ENCODE data around the gene LRP1B.
"Not testable (repeated sequence)": the region's sequence is repeated elsewhere in the genome, so short reads cannot be mapped to it uniquely, and the experiment has no call there.

The LRP1B gene

DNA sequence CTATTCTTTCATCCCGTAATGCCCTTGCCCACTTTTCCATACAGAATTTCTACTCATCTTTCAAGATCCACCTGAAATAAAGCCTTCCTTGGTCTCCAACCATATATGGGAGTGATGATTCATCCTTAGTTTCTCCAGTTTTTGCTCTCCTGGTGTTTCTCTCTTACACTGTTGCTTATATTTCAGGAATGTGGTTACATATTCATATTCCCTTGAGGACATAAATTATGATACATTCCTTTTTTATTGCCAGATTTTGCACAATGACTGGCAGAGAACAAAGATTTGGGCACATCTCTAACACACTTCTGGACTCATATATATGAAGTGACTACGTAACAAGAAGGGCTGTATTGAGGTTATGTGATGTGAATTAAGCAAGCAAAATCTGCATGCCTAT lies 1777.3 kb downstream of the LRP1B start:
- DNase-seq (ENCODE audit: insufficient read length) (no peak), FAIRE-seq (no peak)
- TF ChIP-seq POLR2A (IDR thresholded peaks at IDR 0.05; ENCODE audit: low read depth, low read length) (no peak), TAF1 (IDR thresholded peaks at IDR 0.05; ENCODE audit: borderline replicate concordance, low read depth, low read length) (no peak), POLR2AphosphoS5 (IDR thresholded peaks at IDR 0.05; ENCODE audit: low read depth, low read length) (no peak)

DNA sequence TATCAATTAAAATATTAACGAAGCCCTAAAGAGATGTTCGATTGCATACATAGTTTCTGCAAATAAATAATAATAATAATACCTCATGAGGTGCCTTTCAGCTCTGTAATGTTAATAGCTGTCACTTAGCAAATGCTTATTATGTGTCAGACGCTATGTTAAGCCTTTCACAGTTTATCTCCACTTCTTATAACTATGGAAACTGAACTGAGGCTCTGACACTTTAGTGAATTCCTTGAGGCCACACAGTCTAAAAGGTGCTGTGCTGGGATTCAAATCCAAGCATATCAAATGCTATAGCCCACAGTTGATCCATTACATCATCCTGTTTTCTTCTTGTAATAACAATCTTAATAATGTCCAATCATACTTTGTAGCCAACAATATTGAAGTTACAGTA lies 1779.1 kb downstream of the LRP1B start:
- TF ChIP-seq TAF1 (IDR thresholded peaks at IDR 0.05; ENCODE audit: borderline replicate concordance, low read depth, low read length) = no peak
- TF ChIP-seq POLR2A (IDR thresholded peaks at IDR 0.05; ENCODE audit: low read depth, low read length) = no peak
- DNase-seq (ENCODE audit: insufficient read length) (no peak), FAIRE-seq (no peak)

DNA sequence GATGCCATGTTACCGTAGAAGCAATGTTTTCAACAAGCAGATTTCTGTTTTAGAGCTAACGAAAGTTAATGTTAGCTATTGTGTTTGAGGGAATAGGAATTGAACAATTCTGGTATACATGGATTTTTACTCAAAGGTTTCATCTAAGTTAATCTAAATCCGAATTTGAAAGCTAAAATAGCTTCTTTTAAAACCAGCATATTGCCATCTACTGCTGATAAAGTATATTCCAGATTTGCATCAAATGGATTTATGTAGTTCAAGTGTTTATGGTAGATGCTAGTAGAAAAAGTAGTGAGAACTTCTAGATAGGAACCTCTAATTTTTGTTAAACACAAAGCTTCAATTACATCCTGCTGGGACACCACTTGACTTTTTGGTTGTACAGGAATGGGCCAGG lies 1781.1 kb downstream of the LRP1B start:
- no peak for FAIRE-seq
- no peak for DNase-seq (ENCODE audit: insufficient read length)
- TF ChIP-seq POLR2AphosphoS5 (IDR thresholded peaks at IDR 0.05; ENCODE audit: low read depth, low read length) (no peak), POLR2A (IDR thresholded peaks at IDR 0.05; ENCODE audit: low read depth, low read length) (no peak), TAF1 (IDR thresholded peaks at IDR 0.05; ENCODE audit: borderline replicate concordance, low read depth, low read length) (no peak)

DNA sequence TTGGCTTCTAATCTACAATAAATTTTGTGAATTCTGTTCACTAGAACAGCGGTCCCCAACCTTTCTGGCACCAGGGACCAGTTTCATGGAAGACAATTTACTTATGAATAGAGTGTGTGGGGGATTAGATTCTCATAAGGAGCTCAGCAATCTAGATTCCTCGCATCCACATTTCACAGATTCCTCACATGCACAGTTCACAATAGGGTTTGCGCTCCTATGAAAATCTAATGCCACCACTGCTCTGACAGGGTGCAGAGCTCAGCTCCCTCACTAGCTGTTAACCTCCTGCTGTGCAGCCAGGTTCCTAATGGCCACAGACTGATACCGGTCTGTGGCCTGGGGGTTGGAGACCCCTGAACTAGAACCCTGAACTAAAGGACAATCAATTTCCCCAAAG lies 1782.0 kb downstream of the LRP1B start:
- no peak for FAIRE-seq
- no peak for DNase-seq (ENCODE audit: insufficient read length)
- no peak for TF ChIP-seq TAF1 (IDR thresholded peaks at IDR 0.05; ENCODE audit: borderline replicate concordance, low read depth, low read length)
- TF ChIP-seq POLR2A (IDR thresholded peaks at IDR 0.05; ENCODE audit: low read depth, low read length) = no peak
- TF ChIP-seq POLR2AphosphoS5 (IDR thresholded peaks at IDR 0.05; ENCODE audit: low read depth, low read length) = no peak

DNA sequence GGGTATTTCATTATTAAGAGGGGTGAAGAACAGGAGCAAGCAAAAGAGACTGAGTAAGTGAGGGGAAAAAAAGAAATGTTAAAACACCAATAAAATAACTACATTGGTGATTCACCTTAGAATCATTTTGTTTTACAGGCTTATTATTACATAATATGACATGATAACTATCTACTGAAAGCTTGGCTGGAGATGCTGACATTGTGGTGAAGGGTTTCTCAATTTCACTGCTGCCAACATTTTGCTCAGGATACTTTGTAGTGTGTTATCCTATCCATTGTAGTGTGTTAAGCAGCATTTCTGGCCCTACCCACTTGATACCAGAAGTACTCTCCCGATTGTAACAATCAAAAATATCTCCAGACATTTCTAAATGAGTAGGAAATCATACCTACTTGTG lies 1786.0 kb downstream of the LRP1B start:
- DNase-seq (ENCODE audit: insufficient read length) = no peak
- FAIRE-seq = no peak
- no peak for TF ChIP-seq POLR2AphosphoS5 (IDR thresholded peaks at IDR 0.05; ENCODE audit: low read depth, low read length)
- no peak for TF ChIP-seq POLR2A (IDR thresholded peaks at IDR 0.05; ENCODE audit: low read depth, low read length)
- TF ChIP-seq TAF1 (IDR thresholded peaks at IDR 0.05; ENCODE audit: borderline replicate concordance, low read depth, low read length) = no peak

DNA sequence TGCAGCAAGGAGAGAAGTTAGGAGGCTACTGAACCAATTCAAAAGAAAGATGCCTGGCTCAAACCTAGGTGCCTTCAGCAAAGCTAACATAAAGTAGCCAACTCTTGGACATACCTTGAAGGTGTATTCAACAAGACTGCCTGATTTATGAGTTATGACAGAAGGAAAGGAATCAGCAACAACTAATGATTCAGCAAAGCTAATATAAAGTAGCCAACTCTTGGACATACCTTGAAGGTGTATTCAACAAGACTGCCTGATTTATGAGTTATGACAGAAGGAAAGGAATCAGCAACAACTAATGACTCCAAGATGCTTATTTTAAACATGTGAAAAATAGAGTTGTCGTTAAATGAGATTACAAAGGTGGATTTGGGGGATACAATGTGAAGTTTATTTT lies 1786.5 kb downstream of the LRP1B start:
- DNase-seq (ENCODE audit: insufficient read length); FAIRE-seq: not testable (repeated sequence)

DNA sequence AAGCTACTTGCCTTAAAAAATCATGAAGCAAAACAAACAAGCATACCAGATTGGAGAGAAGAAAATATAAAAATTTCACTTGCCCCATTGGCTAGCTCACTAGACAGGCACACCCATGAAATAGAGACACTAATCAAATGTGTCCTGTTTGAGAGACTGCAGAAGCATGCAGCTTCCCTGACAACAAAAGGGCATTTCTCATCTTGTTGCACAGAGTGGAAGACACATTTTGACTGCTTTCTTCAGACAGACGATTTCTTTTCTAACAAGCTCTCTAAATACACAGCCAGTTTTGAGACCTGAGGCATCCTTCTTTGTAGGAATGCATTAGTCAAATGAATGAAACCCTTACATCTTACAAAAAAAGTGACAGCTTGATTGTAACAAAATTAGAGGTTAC lies 1792.0 kb downstream of the LRP1B start:
- FAIRE-seq = no peak
- no peak for DNase-seq (ENCODE audit: insufficient read length)
- no peak for TF ChIP-seq POLR2A (IDR thresholded peaks at IDR 0.05; ENCODE audit: low read depth, low read length)
- TF ChIP-seq TAF1 (IDR thresholded peaks at IDR 0.05; ENCODE audit: borderline replicate concordance, low read depth, low read length) = no peak

DNA sequence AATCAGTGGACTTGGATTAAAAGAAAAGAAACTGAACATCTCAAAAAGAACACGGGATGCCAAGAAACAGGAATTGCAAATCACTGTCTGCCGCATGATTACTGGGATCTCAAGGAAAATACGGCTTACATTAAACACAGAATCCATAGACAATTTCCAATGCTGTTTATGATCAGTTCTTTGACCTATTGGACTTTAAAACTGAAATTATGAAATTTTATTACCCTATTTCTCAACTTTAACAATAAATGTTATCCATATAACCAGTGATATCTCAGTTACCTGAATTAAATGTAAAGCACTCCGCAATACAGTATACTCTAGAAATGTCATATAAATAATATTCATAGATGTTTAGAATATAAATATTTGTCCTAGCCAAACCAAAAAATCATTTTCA lies 1793.8 kb downstream of the LRP1B start:
- FAIRE-seq = no peak
- TF ChIP-seq POLR2A (IDR thresholded peaks at IDR 0.05; ENCODE audit: low read depth, low read length) (no peak), POLR2AphosphoS5 (IDR thresholded peaks at IDR 0.05; ENCODE audit: low read depth, low read length) (no peak), TAF1 (IDR thresholded peaks at IDR 0.05; ENCODE audit: borderline replicate concordance, low read depth, low read length) (no peak)
- DNase-seq (ENCODE audit: insufficient read length) = no peak

DNA sequence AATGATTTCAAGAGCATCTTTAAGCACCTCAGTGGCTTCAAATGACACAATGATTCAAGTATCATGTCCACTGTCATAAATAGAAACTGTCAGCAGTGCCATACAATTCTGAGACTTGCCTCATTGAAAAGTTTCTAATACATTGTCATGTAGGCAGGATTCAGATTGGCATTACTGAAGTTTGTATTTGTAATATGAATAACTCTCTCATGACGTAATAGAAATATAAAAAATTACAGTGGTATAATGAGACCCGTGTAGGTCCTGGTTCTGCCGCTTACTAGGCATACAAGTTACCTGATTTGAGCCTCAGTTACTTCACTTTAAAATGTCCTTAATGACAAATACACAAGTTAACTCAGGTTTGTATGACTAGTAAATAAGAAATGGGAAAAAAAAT lies 1814.5 kb downstream of the LRP1B start:
- FAIRE-seq (no peak), DNase-seq (ENCODE audit: insufficient read length) (no peak)
- TF ChIP-seq TAF1 (IDR thresholded peaks at IDR 0.05; ENCODE audit: borderline replicate concordance, low read depth, low read length) = no peak
- TF ChIP-seq POLR2AphosphoS5 (IDR thresholded peaks at IDR 0.05; ENCODE audit: low read depth, low read length) = no peak
- TF ChIP-seq POLR2A (IDR thresholded peaks at IDR 0.05; ENCODE audit: low read depth, low read length) = no peak

DNA sequence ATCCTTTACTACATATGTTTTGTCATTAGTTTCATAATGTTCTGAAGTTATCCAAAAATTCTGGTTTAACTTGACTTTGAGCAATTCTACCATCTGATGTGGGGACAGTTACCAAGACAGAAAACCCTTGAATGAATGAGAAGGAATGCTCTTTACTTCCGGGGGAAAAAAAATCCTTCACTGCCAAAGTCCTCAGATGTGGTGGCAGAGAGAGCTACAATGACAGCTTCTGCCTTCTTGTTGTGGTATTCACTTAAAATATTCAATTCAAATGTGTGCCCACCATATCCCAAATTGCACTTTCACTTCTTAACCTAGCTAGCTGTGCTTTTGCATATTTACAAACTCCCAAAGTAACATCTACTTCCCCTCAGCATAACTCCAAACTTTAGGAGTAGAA lies 1818.9 kb downstream of the LRP1B start:
- TF ChIP-seq TAF1 (IDR thresholded peaks at IDR 0.05; ENCODE audit: borderline replicate concordance, low read depth, low read length) (no peak), POLR2AphosphoS5 (IDR thresholded peaks at IDR 0.05; ENCODE audit: low read depth, low read length) (no peak), POLR2A (IDR thresholded peaks at IDR 0.05; ENCODE audit: low read depth, low read length) (no peak)
- DNase-seq (ENCODE audit: insufficient read length) = no peak
- no peak for FAIRE-seq

DNA sequence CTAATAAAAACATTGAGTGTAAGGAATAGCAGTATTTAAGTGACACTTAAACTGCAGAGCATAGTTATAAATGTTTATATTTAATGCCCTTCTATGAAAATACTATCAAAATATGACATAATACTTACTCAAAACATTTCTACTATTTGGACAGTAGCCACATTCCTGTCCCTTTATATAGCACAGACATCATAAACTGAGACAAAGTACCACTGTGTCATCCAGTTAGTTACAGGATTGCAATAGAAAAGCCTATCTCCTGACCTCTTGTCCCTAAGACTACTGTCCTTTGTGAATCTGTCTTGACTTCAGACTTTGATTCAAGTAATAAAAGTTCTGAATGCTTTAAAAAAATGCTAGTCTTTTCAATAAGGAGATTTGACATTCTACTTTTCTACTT lies 1822.1 kb downstream of the LRP1B start:
- FAIRE-seq (no peak), DNase-seq (ENCODE audit: insufficient read length) (no peak)
- TF ChIP-seq TAF1 (IDR thresholded peaks at IDR 0.05; ENCODE audit: borderline replicate concordance, low read depth, low read length) (no peak), POLR2A (IDR thresholded peaks at IDR 0.05; ENCODE audit: low read depth, low read length) (no peak), POLR2AphosphoS5 (IDR thresholded peaks at IDR 0.05; ENCODE audit: low read depth, low read length) (no peak)

DNA sequence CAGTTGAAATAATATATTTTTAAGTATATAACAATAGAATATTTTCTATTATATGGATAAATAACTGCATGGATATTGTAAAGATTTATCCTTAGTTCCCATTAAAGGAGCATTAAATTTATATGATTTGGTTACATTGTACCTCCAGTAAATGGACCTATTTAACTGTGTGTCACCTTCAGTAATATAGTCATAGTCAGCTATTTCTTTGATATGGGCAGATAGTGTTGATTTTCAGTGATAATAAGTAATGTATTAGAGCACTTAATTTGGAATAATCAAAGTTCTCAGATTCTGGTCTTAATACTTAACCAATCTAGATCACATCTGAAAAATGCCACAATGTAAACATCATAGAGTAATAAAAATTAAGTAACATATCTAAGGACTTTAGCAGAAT lies 1823.3 kb downstream of the LRP1B start:
- TF ChIP-seq POLR2A (IDR thresholded peaks at IDR 0.05; ENCODE audit: low read depth, low read length) (no peak), POLR2AphosphoS5 (IDR thresholded peaks at IDR 0.05; ENCODE audit: low read depth, low read length) (no peak), TAF1 (IDR thresholded peaks at IDR 0.05; ENCODE audit: borderline replicate concordance, low read depth, low read length) (no peak)
- FAIRE-seq = no peak
- no peak for DNase-seq (ENCODE audit: insufficient read length)

DNA sequence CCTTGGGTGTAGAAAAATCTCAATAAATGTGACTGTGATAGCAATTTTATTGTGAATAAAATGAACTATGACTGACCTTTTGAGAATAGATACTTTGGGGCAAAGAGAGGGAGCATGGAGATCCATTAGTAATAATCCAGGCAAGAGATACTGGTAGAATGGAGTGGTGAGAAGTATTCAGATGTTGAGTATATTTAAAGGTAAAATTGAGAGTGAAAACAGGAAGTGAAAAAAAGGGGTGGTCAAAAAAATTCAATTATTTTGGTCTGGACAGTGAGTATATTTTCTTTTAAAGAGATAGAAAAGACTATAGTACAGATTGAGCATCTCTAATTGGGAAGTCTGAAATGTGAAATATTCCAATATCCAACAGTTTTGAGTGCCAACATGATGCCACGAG lies 1835.0 kb downstream of the LRP1B start:
- FAIRE-seq = no peak
- no peak for DNase-seq (ENCODE audit: insufficient read length)

More for the DNA sequence above, 1835.0 kb downstream of the LRP1B start:
- no peak for TF ChIP-seq POLR2A (IDR thresholded peaks at IDR 0.05; ENCODE audit: low read depth, low read length)
- no peak for TF ChIP-seq TAF1 (IDR thresholded peaks at IDR 0.05; ENCODE audit: borderline replicate concordance, low read depth, low read length)
- TF ChIP-seq POLR2AphosphoS5 (IDR thresholded peaks at IDR 0.05; ENCODE audit: low read depth, low read length) = no peak
